HG03064 (cell line): ENCODE data around the gene SLC29A3.
A peak's percentile ranks its signal among the peaks of the same experiment; 100 is the strongest.

ENCODE experiments used
- ATAC-seq: cut with Tn5 transposase; IDR thresholded peaks from one replicate; pipeline ENCODE4 v1.9.1; 2021; ENCODE audit warnings: low read depth; ENCODE audit not compliant: unreplicated experiment

The SLC29A3 gene

DNA sequence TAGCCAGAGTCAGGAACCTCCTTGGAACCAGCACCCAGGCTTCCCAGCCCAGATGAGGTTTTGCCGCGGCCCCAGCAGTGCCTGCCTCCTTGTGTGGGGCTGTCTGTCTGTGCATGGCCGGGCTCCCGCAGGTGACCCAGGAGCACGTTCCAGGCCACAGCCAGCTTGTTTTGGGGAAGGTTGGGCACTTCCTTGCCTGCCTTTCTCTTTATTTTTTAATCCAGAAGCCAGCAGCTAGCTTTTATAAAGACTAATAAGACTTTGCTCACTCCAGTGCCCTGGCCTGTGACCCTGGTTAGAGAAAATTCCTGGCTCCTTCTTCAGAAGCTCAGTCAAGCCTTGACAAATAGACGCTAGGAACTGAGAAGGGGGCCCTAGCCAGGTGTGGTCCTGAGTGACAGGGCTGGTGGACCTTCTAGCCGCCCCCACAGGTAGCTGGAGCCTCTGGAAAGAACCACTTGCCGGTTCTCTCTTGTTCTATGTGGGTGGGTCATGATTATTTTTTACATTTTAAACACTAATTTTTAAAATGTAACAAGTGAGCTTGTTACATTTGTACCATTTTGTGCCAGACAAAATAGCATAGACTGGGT, 837 bp downstream of the SLC29A3 start:
- peak; percentile 18 for ATAC-seq

DNA sequence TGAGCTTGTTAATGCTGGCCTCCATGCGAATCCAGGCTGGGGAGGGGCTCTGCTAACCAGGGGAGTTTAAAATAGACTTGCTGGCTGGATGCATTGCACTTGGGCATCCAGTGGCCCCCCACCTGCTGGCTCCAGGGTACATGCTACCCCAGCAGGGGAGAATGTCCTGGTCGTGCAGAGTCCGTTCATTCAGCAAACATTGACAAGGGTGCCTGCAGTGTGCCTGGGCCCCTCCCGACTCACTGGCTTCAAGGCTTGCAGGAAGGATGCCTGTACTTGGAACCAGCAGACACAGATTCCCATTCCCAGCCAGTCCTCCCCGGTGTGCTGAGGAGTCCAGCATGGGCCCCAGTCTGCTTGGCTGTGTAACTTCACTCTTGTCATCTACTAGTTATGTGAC, 1.5 kb downstream of the SLC29A3 start:
- ATAC-seq: no peak

GRCh38 chr10:71321386-71321785, 2.3 kb downstream of the SLC29A3 start:
- ATAC-seq: no peak

DNA sequence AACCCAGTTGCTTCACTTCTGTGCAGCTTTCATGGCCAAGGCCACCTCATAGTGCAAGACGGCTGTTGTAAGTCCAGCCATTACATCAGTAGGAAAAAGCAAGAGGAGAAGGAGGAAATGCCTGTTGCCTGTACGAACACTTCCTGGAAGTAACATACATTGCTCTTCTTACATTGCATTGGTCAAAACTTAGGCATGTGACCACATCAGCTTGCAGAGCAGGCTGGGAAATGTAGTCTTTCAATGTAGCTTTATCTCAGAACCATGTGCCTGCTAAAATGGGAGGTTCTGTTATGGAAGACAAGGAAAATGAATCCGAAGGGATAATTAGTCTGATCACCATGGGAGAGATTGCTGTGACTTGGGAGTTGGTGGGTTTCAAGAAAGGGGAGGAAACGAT, 4.3 kb downstream of the SLC29A3 start:
- ATAC-seq: no peak

- ATAC-seq: no peak
Observed at GRCh38 chr10:71324743-71325142, 5.7 kb downstream of the SLC29A3 start.

DNA sequence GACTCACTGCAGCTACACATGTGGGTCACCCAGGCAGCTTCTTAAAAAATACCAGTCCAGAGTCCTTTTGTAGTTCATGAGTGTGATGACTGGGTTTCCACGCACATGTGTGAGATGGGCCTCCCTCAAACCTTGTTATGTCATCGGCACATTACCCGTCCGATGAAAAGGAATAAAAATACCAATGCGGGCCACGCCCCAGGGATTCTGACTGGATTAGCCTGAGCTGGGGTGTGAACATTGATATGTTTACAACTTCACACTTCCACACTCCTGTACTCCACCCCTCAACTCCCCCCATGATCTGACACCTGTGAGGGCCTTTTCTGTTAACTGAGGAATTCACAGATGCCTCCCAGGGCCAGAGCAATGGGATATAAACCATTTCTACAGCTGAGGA, 6.2 kb downstream of the SLC29A3 start:
- ATAC-seq: no peak

GRCh38 chr10:71326464-71326881, 7.4 kb downstream of the SLC29A3 start:
- no peak for ATAC-seq

DNA sequence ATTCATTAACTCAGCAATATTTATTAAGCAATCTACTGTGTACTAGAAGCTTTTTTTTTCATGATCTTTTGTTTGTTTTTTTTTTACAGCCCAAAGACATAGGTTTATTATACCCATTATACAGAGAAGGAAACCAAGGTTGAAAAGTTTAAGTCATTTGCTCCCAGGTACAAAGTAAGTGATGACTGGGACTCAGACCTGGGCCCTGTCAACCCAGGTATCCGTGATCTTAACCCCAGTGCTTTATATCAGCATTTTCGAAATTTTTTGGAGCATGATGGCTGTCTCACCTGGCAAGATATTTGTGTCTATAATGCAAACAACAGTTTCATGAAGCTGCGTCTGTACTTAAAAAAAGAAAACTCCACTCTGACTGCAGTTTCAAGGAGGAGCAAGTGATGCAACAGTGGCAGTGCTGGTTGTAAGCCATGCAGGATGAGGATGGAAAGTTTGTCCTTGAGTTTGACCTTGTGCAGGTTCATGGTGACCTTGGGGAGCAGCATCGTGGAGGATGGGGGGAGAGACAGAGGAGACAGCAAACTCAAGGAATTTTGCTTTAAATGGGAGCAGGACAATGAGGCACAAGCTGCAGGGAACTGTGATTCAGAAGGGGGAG, 11.8 kb downstream of the SLC29A3 start:
- no peak for ATAC-seq

- no peak for ATAC-seq
Observed at GRCh38 chr10:71331736-71332135, 12.7 kb downstream of the SLC29A3 start.

DNA sequence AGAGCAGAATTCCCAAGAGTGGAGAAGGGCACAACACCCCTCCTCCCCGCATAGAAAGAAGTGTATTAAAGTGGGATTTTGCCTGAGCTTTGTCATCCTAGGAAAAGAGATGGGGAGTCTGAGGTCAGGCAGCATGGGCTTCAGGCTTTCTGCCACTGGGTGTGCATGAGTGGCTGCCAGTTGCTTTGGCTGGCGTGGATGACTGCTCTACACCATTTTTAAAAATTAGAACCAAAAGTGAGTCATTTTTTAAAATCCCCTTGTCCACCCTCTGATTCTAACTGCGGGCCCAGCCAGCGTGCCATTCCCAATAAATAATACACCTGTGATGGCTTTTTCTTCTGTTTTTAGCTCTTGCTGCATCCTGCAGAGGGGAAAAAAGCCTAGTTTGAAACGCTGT, 13.4 kb downstream of the SLC29A3 start:
- no peak for ATAC-seq

DNA sequence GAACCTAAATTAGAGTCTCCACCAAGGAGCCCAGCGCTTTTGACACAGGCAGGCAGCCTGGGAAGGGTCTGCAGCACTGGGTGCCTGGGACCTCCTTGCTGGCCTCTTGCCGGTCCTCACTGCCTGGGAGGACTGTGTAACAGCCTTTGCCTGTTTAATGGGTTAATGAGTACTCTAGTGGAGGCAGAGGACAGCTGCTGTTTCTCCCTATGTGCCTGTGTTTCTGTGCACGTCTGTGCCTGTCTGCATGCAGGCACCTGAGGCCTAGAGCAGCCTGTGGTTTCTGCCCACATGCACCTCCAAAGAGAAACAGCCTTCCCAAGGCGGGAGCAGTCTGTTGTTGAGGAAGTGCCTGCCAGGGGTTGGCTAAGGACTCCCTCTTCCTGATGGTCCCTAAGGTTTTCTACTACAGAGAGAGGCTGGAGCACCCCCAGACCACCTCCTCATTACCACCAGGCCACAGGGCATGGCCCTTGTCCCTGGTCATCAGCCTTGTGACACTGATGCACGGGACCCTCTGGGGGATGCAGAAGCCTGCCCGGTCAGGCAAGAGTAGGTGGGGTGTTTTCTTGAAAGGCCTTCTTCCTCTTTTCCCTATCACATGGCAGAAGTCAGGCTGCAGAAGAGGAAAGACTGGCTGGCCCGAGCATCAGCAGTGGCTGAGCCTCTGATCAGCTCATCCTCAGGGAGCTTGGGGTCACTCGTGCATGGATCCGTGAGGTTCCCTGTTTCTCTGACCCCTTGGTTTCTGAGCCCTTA, 14.2 kb downstream of the SLC29A3 start:
- ATAC-seq: no peak

- no peak for ATAC-seq
Observed at GRCh38 chr10:71334221-71334791, 15.2 kb downstream of the SLC29A3 start.

DNA sequence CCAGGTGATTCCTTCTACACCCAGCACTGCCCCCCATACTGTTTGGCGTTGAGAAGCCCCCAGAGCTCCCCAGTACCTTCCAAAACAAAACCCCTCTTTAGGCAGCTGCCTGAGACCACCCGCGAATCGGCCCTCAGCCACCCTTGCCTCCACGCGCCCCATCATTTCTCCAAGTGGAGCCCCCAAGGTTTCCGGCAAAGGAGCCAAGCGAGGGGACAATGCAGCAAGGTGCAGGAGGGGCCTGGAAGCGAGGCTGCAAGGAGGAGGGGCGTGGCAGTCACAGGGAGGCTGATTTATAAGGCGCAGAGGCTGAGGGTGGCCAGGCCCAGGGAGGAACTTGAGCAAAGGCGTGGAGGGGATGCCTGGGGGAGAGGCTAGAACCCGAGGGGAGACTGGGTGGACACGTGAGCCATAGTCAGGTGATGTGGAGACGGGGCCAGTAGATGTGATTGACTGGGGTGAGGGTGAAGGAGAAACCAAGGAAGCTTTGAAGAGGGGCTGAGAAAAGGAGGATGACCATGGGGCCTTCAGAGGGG, 16.2 kb downstream of the SLC29A3 start:
- no peak for ATAC-seq

DNA sequence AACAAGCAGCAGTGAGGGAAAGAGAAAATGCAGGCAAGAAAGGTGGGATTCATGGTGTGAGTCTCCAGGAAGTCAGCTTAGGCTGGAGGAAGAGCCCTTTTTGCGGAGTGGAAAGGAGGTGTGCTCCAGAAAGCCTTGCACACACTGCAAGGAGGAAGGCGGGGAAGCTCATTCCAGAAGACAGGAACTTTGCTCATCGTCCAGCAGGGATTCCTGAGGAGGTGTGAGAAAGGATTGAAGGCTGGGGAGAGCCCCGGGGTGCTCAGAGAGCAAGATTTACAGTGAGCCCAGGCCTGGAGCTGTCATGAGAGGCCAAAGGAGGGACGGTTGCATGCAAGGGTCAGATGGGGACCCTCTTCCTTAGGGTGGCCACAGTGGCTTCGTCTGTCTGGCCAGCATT, 17.6 kb downstream of the SLC29A3 start:
- no peak for ATAC-seq

GRCh38 chr10:71337219-71337701, 18.2 kb downstream of the SLC29A3 start:
- ATAC-seq: no peak

DNA sequence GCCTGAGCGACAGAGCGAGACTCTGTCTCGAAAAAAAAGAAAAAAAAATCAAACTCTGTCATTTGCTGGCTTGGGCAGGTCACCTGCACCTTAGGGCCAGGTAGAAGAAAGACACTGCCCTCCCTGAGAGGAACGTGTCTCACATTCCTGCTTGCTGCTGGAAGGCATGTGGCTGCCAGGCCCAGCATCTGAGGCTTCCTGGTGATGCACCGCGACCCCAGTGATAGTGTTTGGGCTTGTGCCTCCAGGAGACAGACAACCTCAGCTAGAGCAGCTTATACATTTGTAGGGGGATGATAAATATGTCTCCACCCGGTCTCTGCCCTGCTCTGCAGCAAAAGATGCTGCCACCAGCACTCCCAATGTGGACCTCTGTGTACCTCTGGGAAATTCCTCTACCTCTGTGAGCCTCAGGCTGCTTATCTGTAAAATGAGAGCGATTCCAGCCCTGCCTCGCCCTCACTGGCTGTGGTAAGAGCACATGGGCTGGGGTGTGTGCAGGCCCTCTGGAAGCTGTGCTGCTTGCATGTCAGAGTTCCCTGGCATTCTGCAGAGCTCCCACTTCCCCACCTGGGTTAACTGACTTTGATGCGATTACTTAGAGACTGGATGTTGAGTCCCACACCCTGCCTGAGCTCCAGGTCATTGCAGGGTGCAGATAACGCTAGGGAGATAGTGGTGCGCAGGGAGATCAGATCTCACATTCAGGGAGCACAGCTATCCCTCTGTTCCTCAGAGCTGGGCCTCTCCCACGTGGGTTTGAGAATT, 19.9 kb downstream of the SLC29A3 start:
- no peak for ATAC-seq

DNA sequence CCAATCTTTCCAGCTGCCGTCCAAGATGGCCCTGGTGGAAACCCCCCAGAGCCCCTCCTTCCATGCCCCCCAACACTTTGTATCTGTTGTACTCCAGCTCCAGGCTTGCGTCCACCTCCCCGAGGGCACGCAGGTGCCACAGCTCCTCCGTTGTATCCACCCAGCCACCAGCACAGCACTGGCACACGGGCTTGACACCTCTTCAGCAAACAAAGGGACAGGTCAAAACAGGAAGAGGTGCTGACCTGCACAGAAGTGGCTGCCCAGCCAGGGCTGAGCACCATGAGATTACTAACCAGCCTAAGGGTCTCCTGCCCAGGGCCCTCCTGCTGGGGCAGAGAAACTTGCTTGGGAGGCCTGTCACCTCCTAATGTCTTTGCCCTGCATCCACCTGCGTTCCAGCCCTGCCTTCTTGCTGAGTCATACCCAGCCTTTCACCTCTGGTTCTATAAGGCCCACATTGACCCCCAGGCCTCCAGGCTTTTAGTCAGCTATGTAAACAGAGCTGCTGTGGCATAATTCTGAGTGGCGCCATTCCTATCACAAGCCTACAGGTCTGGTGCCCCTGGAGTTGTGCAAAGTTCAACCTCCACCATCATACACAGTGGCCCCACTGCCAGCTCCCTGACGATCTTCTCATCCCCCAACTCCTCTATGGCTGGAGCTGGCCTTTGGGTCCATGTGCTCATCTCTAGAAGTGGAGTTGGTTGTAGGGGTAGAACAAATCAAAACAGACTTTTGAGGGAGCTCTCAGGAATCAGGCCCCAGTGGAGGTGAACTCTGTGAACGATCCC, 20.9 kb downstream of the SLC29A3 start:
- no peak for ATAC-seq

GRCh38 chr10:71342573-71343391, 23.7 kb downstream of the SLC29A3 start:
- no peak for ATAC-seq

DNA sequence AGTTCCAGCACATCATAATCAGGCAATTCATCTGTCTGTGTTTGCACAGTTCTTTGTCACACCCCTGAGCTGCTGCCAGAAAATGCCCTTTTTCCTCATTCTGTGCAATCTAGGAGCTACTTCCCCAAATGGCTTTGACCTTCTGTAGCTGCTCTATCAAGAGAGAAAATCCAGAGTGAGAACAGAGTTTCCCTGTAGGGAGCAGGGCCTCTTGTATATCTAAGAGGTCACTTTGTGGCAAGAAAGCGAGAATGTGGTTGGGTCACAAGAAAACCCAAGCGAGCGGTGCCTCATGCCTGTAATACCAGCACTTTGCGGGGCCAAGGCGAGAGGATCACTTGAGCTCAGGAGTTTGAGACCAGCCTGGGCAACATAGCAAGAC, 24.3 kb downstream of the SLC29A3 start:
- ATAC-seq: no peak
